Common myeloid progenitor, CD34-positive (primary cell): ENCODE results near the gene ATF7.

Experiments used
- CTCF ChIA-PET: fragments of 350-600 bp; sonication (Branson Sonifier 250); formaldehyde crosslinking; loops from one replicate; lab custom pipeline; 2021; ENCODE audit warnings: antibody characterized with exemption; lab: Charles Lee
- POLR2A ChIA-PET: fragments of 350-600 bp; sonication (Branson Sonifier 250); formaldehyde crosslinking; loops from one replicate; lab custom pipeline; 2021; ENCODE audit warnings: antibody characterized with exemption; lab: Charles Lee
- DNase-seq, 3 donors: peaks; one replicate each; pipeline versions ENCODE4 v3.0.0 to v3.0.0-alpha.2; 2013
- H3K27ac ChIP-seq, 2 experiments: 1 replicate in 1 of 2; 2 replicates in 1 of 2; pipeline ENCODE4 v1.7.0; 2013; ENCODE audit warnings: inconsistent platforms in 2 of 2, low read length in 2 of 2, mild to moderate bottlenecking in 2 of 2, low read depth in 1 of 2, moderate library complexity in 1 of 2; ENCODE audit not compliant: severe bottlenecking in 2 of 2, insufficient read depth in 1 of 2, poor library complexity in 1 of 2
- H3K27me3 ChIP-seq, 5 experiments: replicated peaks in 2 of 5; 1 replicate in 3 of 5; 2 replicates in 2 of 5; pipeline versions ENCODE4 v1.6.1 to v1.7.0; 2013; ENCODE audit warnings: low read length in 4 of 5, mild to moderate bottlenecking in 2 of 5, moderate library complexity in 2 of 5, inconsistent platforms in 1 of 5; ENCODE audit not compliant: insufficient read depth in 5 of 5, control insufficient read depth in 4 of 5
- H3K36me3 ChIP-seq, 4 experiments: 1 replicate in 2 of 4; 2 replicates in 2 of 4; pipeline versions ENCODE4 v1.6.1 to v1.7.0; 2013; ENCODE audit warnings: low read length in 3 of 4, control low read depth in 1 of 4, mild to moderate bottlenecking in 1 of 4; ENCODE audit not compliant: control insufficient read depth in 4 of 4, insufficient read depth in 4 of 4
- H3K4me1 ChIP-seq, 4 experiments: 1 replicate in 3 of 4; 2 replicates in 1 of 4; pipeline versions ENCODE4 v1.6.1 to v1.7.1; 2013; ENCODE audit warnings: low read length in 3 of 4, mild to moderate bottlenecking in 3 of 4, control low read depth in 1 of 4, inconsistent platforms in 1 of 4, moderate library complexity in 1 of 4; ENCODE audit not compliant: control insufficient read depth in 4 of 4, insufficient read depth in 4 of 4; ENCODE audit errors: control extremely low read depth in 1 of 4
- H3K4me3 ChIP-seq, 7 experiments: 1 replicate in 4 of 7; 2 replicates in 3 of 7; pipeline versions ENCODE4 v1.5.1 to v1.7.0; 2013; ENCODE audit warnings: mild to moderate bottlenecking in 7 of 7, low read length in 6 of 7, moderate library complexity in 6 of 7, inconsistent platforms in 2 of 7, low read depth in 2 of 7, control low read depth in 1 of 7; ENCODE audit not compliant: insufficient read depth in 4 of 7, control insufficient read depth in 1 of 7; ENCODE audit errors: extremely low read depth in 1 of 7
- H3K9me3 ChIP-seq, 5 experiments: 1 replicate in 4 of 5; 2 replicates in 1 of 5; pipeline versions ENCODE4 v1.6.1 to v1.7.1; 2013; ENCODE audit warnings: low read length in 4 of 5, mild to moderate bottlenecking in 2 of 5, inconsistent platforms in 1 of 5, low read depth in 1 of 5, moderate library complexity in 1 of 5; ENCODE audit not compliant: control insufficient read depth in 4 of 5, insufficient read depth in 2 of 5; ENCODE audit errors: control extremely low read depth in 1 of 5
- WGBS: methylation state at CpG from one replicate; pipeline ENCODE4 v1.1.5; 2013; ENCODE audit not compliant: insufficient coverage; 5-methylcytosine and 5-hydroxymethylcytosine counted together

ATF7 gene

DNA sequence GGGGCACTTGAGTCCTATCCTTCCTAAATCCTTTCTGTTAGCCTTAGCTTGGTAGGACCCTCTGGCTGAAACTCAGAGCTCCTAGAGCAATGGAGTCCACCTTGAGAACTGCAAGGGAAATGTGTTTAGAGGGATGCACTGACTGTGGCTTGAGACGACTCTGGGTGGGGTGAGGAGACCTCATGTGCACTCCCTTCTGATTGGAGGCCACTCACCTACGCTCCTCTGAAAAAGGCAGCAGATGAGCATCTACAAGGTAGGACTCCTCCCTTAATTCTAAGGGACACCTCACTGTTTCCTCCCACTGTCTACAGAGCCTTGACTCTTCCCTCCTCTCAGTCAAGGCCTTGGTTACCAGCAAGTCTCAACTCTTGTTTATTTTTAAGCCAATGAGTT, 127.9 kb downstream of the ATF7 start:
- no peak for DNase-seq
- peaks cover 0 to 2% (median 0%) of the 10 kb centered on the region in 4 experiments for H3K36me3 ChIP-seq
- no peaks in the 10 kb centered on the region for H3K27me3 ChIP-seq
- H3K4me1 ChIP-seq = peaks cover 12 to 75% (median 50%) of the 10 kb centered on the region in 4 experiments
- WGBS = 94% methylated on average over 2 of the region's 2 CpGs
- H3K4me3 ChIP-seq = peak overlapping the region in 1 of 7 experiments; percentile 75
- POLR2A ChIA-PET = interaction anchor here (0.6 kb wide), 1 partner anchor 67 kb away, joined by 3 read pairs; no protein-coding TSS in a partner anchor
- no peaks in the 10 kb centered on the region for H3K9me3 ChIP-seq
- CTCF ChIA-PET = interaction anchor here (2.2 to 2.5 kb wide), 2 partner anchors 10 to 16 kb away, joined by 9 to 10 read pairs; partner anchors contain the start of gene NPFF
- no peak overlapping the region for H3K27ac ChIP-seq

DNA sequence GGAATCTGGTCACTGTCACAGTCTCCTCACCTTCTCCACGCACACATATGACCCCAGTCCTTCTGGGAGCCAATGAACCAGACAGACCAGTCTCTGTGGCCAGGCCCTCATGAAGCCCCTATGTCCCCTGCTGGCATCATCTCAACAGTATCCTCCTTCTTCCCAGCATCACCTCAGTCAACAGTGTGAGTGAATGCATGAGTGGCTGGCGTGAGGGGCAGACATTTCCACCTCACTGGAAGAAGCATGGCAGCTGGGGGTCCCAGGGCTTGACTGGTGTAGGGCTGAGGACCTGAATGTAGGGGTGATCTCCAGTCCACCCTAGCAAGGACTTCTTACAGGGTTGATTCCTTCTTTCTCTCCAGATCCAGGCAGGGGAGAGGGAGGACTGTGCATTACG, 128.7 kb downstream of the ATF7 start:
- 100% methylated on average over 2 of the region's 3 CpGs for WGBS
- H3K27me3 ChIP-seq = no peaks in the 10 kb centered on the region
- H3K4me1 ChIP-seq = peaks cover 13 to 76% (median 52%) of the 10 kb centered on the region in 4 experiments
- ChIA-PET CTCF (interaction anchor here (2.2 to 2.5 kb wide), 2 partner anchors 10 to 15 kb away, joined by 9 to 10 read pairs; partner anchors contain the start of gene NPFF), POLR2A (no interaction called here)
- H3K27ac ChIP-seq = no peak overlapping the region
- DNase-seq = no peak
- no peaks in the 10 kb centered on the region for H3K9me3 ChIP-seq
- H3K4me3 ChIP-seq = no peak overlapping the region
- no peaks in the 10 kb centered on the region for H3K36me3 ChIP-seq

DNA sequence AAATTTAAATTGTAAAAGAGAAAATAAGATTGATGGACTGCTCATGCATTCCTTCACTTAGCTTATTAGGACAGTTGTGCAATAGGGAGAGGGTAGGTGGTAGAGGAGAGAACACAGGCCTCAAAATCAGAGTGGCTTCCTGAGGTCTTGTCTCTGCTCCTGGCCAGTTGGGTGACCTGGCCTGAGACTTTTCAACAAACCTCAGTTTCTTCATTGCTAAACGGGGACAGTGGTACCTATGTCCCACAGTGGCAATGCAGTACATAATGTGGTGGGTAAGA, 129.5 kb downstream of the ATF7 start:
- no peak overlapping the region for H3K27ac ChIP-seq

DNA sequence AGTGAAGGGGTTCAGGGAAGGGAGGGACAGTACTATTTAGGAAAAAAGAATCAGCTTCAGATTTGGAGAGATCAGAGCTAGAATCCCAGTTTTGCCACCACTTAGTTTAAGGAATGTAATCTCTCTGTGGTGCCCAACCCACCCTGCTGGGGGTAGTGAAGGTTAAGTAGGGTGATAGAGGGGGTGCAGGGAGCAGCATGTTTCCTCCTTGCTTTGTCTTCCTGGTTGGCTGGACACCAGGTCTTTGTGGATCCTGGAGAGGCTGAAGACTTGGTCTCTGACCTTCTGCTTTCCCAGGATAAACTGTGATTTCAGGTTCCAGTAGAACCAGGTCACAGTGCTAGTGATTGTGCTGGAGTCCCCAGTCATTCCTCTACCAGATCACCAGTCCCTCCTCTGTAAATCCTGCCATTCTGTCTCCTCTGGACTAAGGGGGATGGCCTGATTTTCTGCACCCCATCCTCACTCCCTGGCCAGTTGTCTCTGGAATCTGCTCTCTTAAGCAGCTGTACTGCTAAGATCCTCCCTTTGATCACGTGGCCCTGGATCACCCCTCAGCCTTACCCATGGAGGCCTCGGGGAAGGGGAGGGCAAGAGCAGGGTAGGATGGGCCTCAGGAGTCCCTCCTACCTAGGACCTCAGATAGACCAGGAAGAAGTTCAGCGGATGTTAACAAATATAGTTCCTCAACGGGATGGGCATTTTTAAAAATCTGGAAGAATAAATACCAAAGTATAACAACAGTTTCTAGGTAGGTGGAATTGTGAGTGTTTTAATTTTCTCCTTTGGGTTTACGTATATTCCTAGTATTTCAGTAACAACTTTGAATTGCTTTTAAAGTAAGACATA, 130.1 kb downstream of the ATF7 start:
- Histone ChIP-seq H3K27me3 (no peaks in the 10 kb centered on the region), H3K27ac (no peak overlapping the region), H3K4me3 (peak overlapping the region in 1 of 7 experiments; percentile 1), H3K36me3 (no peaks in the 10 kb centered on the region), H3K4me1 (peaks cover 13 to 71% (median 46%) of the 10 kb centered on the region in 4 experiments), H3K9me3 (no peaks in the 10 kb centered on the region)
- peak in 1 of 3 donors; percentile 53 for DNase-seq
- 50% methylated on average over 1 of the region's 5 CpGs for WGBS
- ChIA-PET CTCF (interaction anchor here (0.9 to 3.6 kb wide), 4 partner anchors 12 to 117 kb away, joined by 3 to 9 read pairs (median 6); partner anchors contain the start of gene NPFF), POLR2A (no interaction called here)

More for the DNA sequence above, 129.5 kb downstream of the ATF7 start:
- POLR2A ChIA-PET = no interaction called here
- Histone ChIP-seq H3K4me3 (peak overlapping the region in 1 of 7 experiments; percentile 1), H3K27me3 (no peaks in the 10 kb centered on the region), H3K36me3 (no peaks in the 10 kb centered on the region), H3K9me3 (no peaks in the 10 kb centered on the region), H3K4me1 (peaks cover 13 to 76% (median 51%) of the 10 kb centered on the region in 4 experiments)
- CTCF ChIA-PET = interaction anchor here (0.9 to 3.6 kb wide), 3 partner anchors 11 to 118 kb away, joined by 3 to 9 read pairs (median 9); partner anchors contain the start of gene NPFF
- DNase-seq = no peak
- WGBS = no CpG with 5 or more reads among the region's 1 CpG

DNA sequence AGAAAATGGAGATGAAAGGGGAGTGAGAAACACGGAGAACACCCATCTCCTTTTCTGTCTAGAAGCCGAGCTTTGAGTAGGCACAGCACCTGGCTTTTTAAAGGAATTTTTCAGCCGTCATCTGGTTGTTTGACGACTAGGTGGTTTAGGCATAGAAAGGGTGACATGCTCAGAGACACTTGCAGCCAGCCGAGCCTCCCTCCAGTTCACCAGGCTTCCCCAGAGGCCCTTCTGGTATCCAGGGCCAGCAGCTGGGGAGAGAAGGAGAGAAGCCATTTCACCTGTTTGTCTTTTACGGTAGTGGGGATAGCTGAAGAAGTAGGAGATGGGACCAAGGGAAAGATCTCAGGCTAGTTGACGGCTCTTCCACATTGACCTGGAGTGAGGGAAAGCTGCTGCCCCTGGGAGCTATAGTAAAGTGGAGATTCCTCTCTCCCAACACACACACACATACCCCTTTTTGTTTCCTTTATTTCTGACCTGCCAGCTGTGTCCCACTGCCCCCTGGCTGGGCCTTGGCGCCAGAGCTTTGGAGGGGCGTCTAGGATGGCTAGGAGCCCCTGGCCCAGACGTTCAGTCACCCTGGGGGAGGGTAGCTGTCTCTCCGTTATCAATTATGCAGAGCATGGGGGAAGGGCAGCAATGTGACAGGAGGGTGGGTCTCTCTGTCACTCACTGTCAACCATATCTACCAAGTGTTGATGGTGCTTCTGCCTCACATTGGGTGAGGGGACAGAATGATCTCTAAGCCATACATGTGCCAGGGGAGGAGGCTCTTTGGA, 132.4 kb downstream of the ATF7 start:
- Histone ChIP-seq H3K36me3 (no peaks in the 10 kb centered on the region), H3K27me3 (no peaks in the 10 kb centered on the region), H3K27ac (peak overlapping the region; percentile 19 to 69), H3K9me3 (no peaks in the 10 kb centered on the region), H3K4me3 (peak overlapping the region; percentile 17 to 84 (median 68)), H3K4me1 (peaks cover 8 to 56% (median 32%) of the 10 kb centered on the region in 4 experiments)
- no peak for DNase-seq
- CTCF ChIA-PET = interaction anchor here (0.6 to 3.6 kb wide), 7 partner anchors 10 to 197 kb away, joined by 3 to 14 read pairs (median 6); no protein-coding TSS in a partner anchor
- WGBS = 44% methylated on average over 6 of the region's 11 CpGs
- POLR2A ChIA-PET = interaction anchor here (1.3 to 1.9 kb wide), 3 partner anchors 11 to 19 kb away, joined by 3 to 9 read pairs (median 6); no protein-coding TSS in a partner anchor

DNA sequence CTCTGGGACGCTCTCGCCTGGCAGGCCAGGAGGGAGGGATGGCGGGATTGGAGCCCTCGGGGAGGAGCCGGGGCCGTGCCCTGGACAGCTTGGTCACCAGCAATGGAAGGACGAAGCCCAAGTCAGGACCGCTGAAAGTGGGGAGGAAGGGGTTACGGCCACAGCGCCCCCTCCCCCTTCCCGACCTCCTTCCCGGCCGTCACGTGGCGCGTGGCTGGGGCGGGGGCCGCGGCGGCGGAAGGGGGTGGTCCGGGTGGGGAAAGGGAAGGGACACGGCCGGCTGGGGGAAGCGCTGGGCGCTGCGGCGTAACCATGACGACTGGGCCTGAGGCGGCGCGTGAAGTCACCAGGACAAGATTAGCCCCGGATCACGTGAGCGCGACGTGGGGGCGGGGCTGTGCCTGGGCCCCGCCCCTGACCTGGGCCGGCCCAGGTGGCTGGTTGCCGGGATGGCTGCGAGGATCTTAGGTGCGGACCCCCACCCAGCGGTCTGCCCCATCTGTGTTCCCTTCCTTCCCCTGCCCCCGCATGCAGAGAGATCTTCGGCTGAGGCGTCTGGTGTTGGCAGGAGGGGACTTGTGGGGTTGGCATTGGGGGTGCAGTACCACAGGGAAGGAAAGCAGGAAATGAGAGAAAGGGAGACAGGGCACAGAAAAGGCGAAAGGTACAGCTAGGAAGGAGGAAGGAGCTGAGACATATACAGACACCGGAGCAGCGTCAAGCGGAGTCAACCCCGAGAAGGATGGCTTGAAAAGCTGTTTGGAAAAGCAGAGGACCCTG, 133.2 kb downstream of the ATF7 start:
- 0% methylated on average over 32 of the region's 52 CpGs for WGBS
- CTCF ChIA-PET = interaction anchor here (0.9 to 3.6 kb wide), 7 partner anchors 9 to 50 kb away, joined by 3 to 14 read pairs (median 3); no protein-coding TSS in a partner anchor
- H3K4me1 ChIP-seq = peaks cover 8 to 48% (median 26%) of the 10 kb centered on the region in 4 experiments

More for the DNA sequence above, 133.2 kb downstream of the ATF7 start:
- H3K27ac ChIP-seq = peak overlapping the region; percentile 58 to 80
- POLR2A ChIA-PET = interaction anchor here (1.3 to 2.0 kb wide), 4 partner anchors 7 to 18 kb away, joined by 3 to 11 read pairs (median 8); partner anchors contain the start of gene TARBP2
- H3K36me3 ChIP-seq = peaks cover 0 to under 1% (median 0%) of the 10 kb centered on the region in 4 experiments
- peak overlapping the region; percentile 17 to 84 (median 68) for H3K4me3 ChIP-seq
- H3K9me3 ChIP-seq = no peaks in the 10 kb centered on the region
- peak; percentile 86 to 91 (median 89) for DNase-seq
- no peaks in the 10 kb centered on the region for H3K27me3 ChIP-seq
